ENCODE results near the gene GPX3. TPM values are rescaled to one million over a fixed set of nuclear protein-coding genes. Genes with fewer than 3 reads are reported as not detected.

Gene GPX3
- total RNA-seq, 6 experiments from 2014 or later = 192 to 869 (median 343) TPM

DNA sequence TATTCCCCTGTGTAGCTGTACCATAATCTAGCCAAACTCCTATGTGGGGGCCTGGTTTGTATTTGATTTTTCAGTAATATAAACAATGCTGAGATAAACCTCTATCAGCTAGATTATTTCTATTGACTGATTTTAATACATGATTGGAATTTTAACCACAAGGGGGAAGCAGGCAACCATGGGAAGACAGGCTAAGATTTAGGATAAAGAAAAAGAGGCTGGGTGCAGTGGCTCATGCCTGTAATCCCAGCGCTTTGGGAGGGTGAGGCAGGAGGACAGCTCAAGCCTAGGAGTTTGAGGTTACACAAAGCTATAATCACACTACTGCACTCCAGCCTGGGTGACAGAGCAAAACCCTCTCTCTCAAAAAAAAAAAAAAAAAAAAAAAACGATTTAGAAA is 18.1 kb upstream of the GPX3 start:
- H3K4me1 ChIP-seq = peaks cover 0 to 58% (median 26%) of the 10 kb centered on the region in 4 donors
- no peak overlapping the region for H3K4me3 ChIP-seq
- peak; percentile 32 to 50 (median 44) for ATAC-seq
- no peaks in the 10 kb centered on the region for H3K9me3 ChIP-seq
- intact Hi-C loops (cut with DNase I) = loop anchor here in 1 of 2 donors (5.0 kb wide), 1 partner anchor 45 kb away; no protein-coding TSS in a partner anchor
- H3K27me3 ChIP-seq = no peaks in the 10 kb centered on the region
- H3K36me3 ChIP-seq = no peaks in the 10 kb centered on the region
- 14% methylated on average over 2 of the region's 2 CpGs for WGBS (ENCODE audit: insufficient coverage, low coverage, low lambda C conversion rate, missing lambda C conversion rate)
- no peak overlapping the region for H3K27ac ChIP-seq
- TF ChIP-seq, protein P1, sequence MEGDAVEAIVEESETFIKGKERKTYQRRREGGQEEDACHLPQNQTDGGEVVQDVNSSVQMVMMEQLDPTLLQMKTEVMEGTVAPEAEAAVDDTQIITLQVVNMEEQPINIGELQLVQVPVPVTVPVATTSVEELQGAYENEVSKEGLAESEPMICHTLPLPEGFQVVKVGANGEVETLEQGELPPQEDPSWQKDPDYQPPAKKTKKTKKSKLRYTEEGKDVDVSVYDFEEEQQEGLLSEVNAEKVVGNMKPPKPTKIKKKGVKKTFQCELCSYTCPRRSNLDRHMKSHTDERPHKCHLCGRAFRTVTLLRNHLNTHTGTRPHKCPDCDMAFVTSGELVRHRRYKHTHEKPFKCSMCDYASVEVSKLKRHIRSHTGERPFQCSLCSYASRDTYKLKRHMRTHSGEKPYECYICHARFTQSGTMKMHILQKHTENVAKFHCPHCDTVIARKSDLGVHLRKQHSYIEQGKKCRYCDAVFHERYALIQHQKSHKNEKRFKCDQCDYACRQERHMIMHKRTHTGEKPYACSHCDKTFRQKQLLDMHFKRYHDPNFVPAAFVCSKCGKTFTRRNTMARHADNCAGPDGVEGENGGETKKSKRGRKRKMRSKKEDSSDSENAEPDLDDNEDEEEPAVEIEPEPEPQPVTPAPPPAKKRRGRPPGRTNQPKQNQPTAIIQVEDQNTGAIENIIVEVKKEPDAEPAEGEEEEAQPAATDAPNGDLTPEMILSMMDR (IDR thresholded peaks at IDR 0.05) = peak; percentile 51 to 86 (median 64)
- no peak for TF ChIP-seq POLR2A (IDR thresholded peaks at IDR 0.05)
- no peak for DNase-seq

DNA sequence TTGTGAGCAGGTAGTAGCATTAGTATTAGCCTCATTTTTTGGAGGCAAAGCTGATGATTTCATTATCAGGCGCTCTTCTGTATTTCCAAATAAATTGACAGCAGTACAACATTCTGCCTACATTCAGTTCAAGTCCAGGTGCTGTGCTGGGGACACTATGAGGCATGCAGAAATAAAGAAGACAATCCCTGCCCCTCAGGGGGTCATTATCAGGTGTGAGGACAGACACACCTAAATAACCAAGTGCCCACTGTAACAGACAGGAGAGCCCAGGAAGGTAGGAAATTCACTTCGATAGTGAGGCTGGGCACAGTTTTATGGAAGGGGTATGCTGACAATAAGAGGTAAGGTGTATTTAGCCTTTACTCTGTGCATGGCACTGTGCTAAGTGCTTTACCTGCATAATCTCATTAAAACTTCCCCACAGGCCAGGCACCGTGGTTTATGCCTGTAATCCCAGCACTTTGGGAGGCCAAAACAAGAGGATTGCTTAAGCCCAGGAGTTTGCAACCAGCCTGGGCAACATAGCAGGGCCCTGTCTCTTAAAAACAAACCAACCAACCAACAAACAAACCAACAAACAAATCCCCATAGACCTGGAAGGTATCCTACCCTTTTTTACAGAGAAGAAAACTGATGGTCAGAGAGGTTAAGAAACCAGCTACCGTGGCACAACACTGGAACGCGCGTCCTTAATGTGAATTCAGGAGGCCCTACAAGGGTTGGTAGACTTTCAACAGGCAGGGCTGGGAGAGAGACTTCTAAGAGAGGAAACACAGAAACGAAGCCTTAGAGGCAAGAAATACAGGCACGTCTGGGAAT is 17.5 kb upstream of the GPX3 start:
- ATAC-seq (no peak), DNase-seq (no peak)
- intact Hi-C loops (cut with DNase I) = loop anchor here in 1 of 2 donors (5.0 kb wide), 1 partner anchor 44 kb away; no protein-coding TSS in a partner anchor
- Histone ChIP-seq H3K27me3 (no peaks in the 10 kb centered on the region), H3K36me3 (no peaks in the 10 kb centered on the region), H3K4me3 (no peak overlapping the region), H3K4me1 (peaks cover 0 to 58% (median 26%) of the 10 kb centered on the region in 4 donors), H3K9me3 (no peaks in the 10 kb centered on the region), H3K27ac (peak overlapping the region in 2 of 3 donors; percentile 62 to 66)
- no peak for TF ChIP-seq POLR2A (IDR thresholded peaks at IDR 0.05)
- TF ChIP-seq, protein P1 (IDR thresholded peaks at IDR 0.05) = no peak
- 80% methylated on average over 9 of the region's 9 CpGs for WGBS (ENCODE audit: insufficient coverage, low coverage, low lambda C conversion rate, missing lambda C conversion rate)

DNA sequence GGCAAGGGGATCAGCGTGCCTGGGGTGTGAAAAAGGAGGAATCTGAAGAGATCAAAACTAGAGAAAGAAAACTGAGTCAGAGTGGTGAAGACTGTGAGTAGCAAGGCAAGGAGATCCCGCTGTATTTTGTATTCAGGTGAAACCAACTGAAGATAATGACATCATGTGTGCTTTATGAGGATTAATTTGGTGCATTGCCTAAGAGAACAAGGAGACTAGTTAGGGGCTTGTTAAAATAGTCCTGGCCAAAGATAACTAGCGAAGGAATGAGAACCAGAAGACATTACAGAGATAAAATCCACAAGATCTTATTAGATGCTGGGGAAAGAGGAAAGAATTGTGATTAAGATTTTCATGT is 16.9 kb upstream of the GPX3 start:
- DNase-seq (no peak), ATAC-seq (no peak)
- Histone ChIP-seq H3K36me3 (no peaks in the 10 kb centered on the region), H3K9me3 (no peaks in the 10 kb centered on the region), H3K27ac (peak overlapping the region in 2 of 3 donors; percentile 62 to 66), H3K4me1 (peaks cover 0 to 58% (median 26%) of the 10 kb centered on the region in 4 donors), H3K27me3 (no peaks in the 10 kb centered on the region), H3K4me3 (no peak overlapping the region)
- 77% methylated on average over 3 of the region's 3 CpGs for WGBS (ENCODE audit: insufficient coverage, low coverage, low lambda C conversion rate, missing lambda C conversion rate)
- TF ChIP-seq POLR2A (IDR thresholded peaks at IDR 0.05) = no peak
- TF ChIP-seq, protein P1 (IDR thresholded peaks at IDR 0.05) = no peak
- intact Hi-C loops (cut with DNase I) = loop anchor here in 1 of 2 donors (5.0 kb wide), 1 partner anchor 44 kb away; no protein-coding TSS in a partner anchor

DNA sequence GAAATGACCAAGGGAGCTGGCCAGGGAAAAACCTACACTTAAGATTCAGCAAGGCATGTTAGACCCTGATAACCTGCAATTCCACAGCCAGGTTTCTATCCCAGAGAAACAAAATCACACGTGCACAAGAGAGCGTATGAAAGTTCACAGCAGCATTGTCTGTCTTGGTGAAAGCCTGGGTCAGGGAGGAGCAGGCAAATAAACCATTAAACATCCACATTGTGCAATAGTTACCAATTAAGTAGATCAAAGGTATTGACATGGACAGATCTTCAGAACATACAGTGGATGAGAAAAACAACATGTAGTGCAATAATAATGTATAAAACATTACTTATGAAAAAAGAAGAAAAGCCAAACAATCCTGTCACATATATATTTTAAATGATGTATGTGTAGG is 15.9 kb upstream of the GPX3 start:
- H3K36me3 ChIP-seq = no peaks in the 10 kb centered on the region
- intact Hi-C loops (cut with DNase I) = loop anchor here in 1 of 2 donors (5.0 kb wide), 1 partner anchor 43 kb away; no protein-coding TSS in a partner anchor
- H3K4me1 ChIP-seq = peaks cover 0 to 54% (median 25%) of the 10 kb centered on the region in 4 donors
- no peak for TF ChIP-seq POLR2A (IDR thresholded peaks at IDR 0.05)
- TF ChIP-seq, protein P1 (IDR thresholded peaks at IDR 0.05) = no peak
- 29% methylated on average over 2 of the region's 2 CpGs for WGBS (ENCODE audit: insufficient coverage, low coverage, low lambda C conversion rate, missing lambda C conversion rate)
- DNase-seq (peak in 1 of 3 donors; percentile 62), ATAC-seq (peak; percentile 48 to 60 (median 54))
- H3K27me3 ChIP-seq = no peaks in the 10 kb centered on the region
- H3K4me3 ChIP-seq = no peak overlapping the region
- peak overlapping the region; percentile 59 to 66 (median 62) for H3K27ac ChIP-seq
- no peaks in the 10 kb centered on the region for H3K9me3 ChIP-seq
